HEK293 (cell line): ENCODE measurements around the gene KLHL29.
A peak's percentile ranks its signal among the peaks of the same experiment; 100 is the strongest.

Source experiments
- CTCF ChIA-PET: fragments of 350-600 bp; formaldehyde crosslinking; extraction: SDS; loops from one replicate; lab custom pipeline; 2021; ENCODE audit warnings: antibody characterized with exemption; lab: Yijun Ruan, JAX
- POLR2A ChIA-PET: fragments of 300-600 bp; formaldehyde crosslinking; extraction: SDS; loops from one replicate; lab custom pipeline; 2020; ENCODE audit warnings: antibody characterized with exemption, inconsistent platforms; lab: Yijun Ruan, JAX
- H3K27ac ChIP-seq: fragments of 200-500 bp; sonication (Bioruptor generic); 2 replicates; pipeline ENCODE4 v1.5.1; 2014; ENCODE audit warnings: low read depth, low read length, control low read depth, inconsistent platforms; ENCODE audit errors: extremely low read depth
- H3K36me3 ChIP-seq, 2 experiments: fragments of 200-500 bp in 1 of 2; sonication (Bioruptor generic) in 1 of 2; 1 replicate in 1 of 2; 2 replicates in 1 of 2; pipeline ENCODE4 v1.5.1; 2014 to 2017; ENCODE audit warnings: inconsistent platforms in 2 of 2, low read length in 2 of 2; ENCODE audit not compliant: control insufficient read depth in 2 of 2, insufficient read depth in 1 of 2
- H3K4me1 ChIP-seq: fragments of 200-500 bp; sonication (Bioruptor generic); 2 replicates; pipeline ENCODE4 v1.5.1; 2014; ENCODE audit warnings: mild to moderate bottlenecking, low read length, inconsistent platforms; ENCODE audit not compliant: control insufficient read depth, insufficient read depth
- H3K4me3 ChIP-seq: 2 replicates; pipeline ENCODE4 v1.5.1; 2011; ENCODE audit warnings: low read depth, mild to moderate bottlenecking, control low read depth, low read length, moderate library complexity
- H3K9me3 ChIP-seq: fragments of 200-500 bp; sonication (Bioruptor generic); 2 replicates; pipeline ENCODE4 v1.5.1; 2014; ENCODE audit warnings: low read depth, low read length, inconsistent platforms; ENCODE audit not compliant: control insufficient read depth, insufficient read depth
- HIC1 ChIP-seq: fragments of 450-650 bp; formaldehyde crosslinking; IDR thresholded peaks from 2 replicates; pipeline ENCODE4 v1.5.1; 2016; ENCODE audit warnings: missing biosample characterization, missing genetic modification characterization
- MYNN ChIP-seq: fragments of 450-650 bp; formaldehyde crosslinking; IDR thresholded peaks from 2 replicates; pipeline ENCODE4 v1.5.1; 2016; ENCODE audit warnings: missing biosample characterization, missing genetic modification characterization, borderline replicate concordance
- REST ChIP-seq: fragments of 450-650 bp; formaldehyde crosslinking; IDR thresholded peaks from 2 replicates; pipeline ENCODE4 v1.5.1; 2016; ENCODE audit warnings: missing biosample characterization, missing genetic modification characterization
- YY1 ChIP-seq: fragments of 450-650 bp; formaldehyde crosslinking; IDR thresholded peaks from 2 replicates; pipeline ENCODE4 v1.5.1; 2018; ENCODE audit warnings: missing biosample characterization, missing genetic modification characterization
- ZBTB48 ChIP-seq: fragments of 450-650 bp; formaldehyde crosslinking; IDR thresholded peaks from 2 replicates; pipeline ENCODE4 v1.5.1; 2016; ENCODE audit warnings: missing biosample characterization, missing genetic modification characterization
- ZEB2 ChIP-seq: fragments of 450-650 bp; formaldehyde crosslinking; IDR thresholded peaks from 2 replicates; pipeline ENCODE4 v1.5.1; 2016; ENCODE audit warnings: missing biosample characterization, missing genetic modification characterization
- ZFP41 ChIP-seq: fragments of 450-650 bp; formaldehyde crosslinking; IDR thresholded peaks from 2 replicates; pipeline ENCODE4 v1.5.1; 2016; ENCODE audit warnings: missing biosample characterization, missing genetic modification characterization, borderline replicate concordance
- ZIC2 ChIP-seq: fragments of 450-650 bp; formaldehyde crosslinking; IDR thresholded peaks from 2 replicates; pipeline ENCODE4 v1.5.1; 2016; ENCODE audit warnings: missing biosample characterization, missing genetic modification characterization
- ZNF10 ChIP-seq: fragments of 450-650 bp; formaldehyde crosslinking; IDR thresholded peaks from 2 replicates; pipeline ENCODE4 v1.5.1; 2017; ENCODE audit warnings: missing biosample characterization, missing genetic modification characterization
- ZNF140 ChIP-seq: fragments of 450-650 bp; formaldehyde crosslinking; IDR thresholded peaks from 2 replicates; pipeline ENCODE4 v1.5.1; 2016; ENCODE audit warnings: missing biosample characterization, missing genetic modification characterization
- ZNF174 ChIP-seq: fragments of 450-650 bp; formaldehyde crosslinking; IDR thresholded peaks from 2 replicates; pipeline ENCODE4 v1.5.0; 2017; ENCODE audit warnings: missing biosample characterization, mild to moderate bottlenecking, missing genetic modification characterization
- ZNF184 ChIP-seq: fragments of 450-650 bp; IDR thresholded peaks from 2 replicates; pipeline ENCODE4 v1.5.1; 2018; ENCODE audit warnings: missing biosample characterization, mild to moderate bottlenecking, missing genetic modification characterization
- ZNF202 ChIP-seq: fragments of 450-650 bp; formaldehyde crosslinking; IDR thresholded peaks from 2 replicates; pipeline ENCODE4 v1.5.1; 2016; ENCODE audit warnings: missing biosample characterization, missing genetic modification characterization, borderline replicate concordance
- ZNF214 ChIP-seq: fragments of 450-650 bp; formaldehyde crosslinking; IDR thresholded peaks from 2 replicates; pipeline ENCODE4 v1.5.1; 2017; ENCODE audit warnings: missing biosample characterization, mild to moderate bottlenecking, missing genetic modification characterization, borderline replicate concordance
- ZNF23 ChIP-seq: fragments of 450-650 bp; formaldehyde crosslinking; IDR thresholded peaks from 2 replicates; pipeline ENCODE4 v1.5.1; 2016; ENCODE audit warnings: missing biosample characterization, missing genetic modification characterization, borderline replicate concordance
- ZNF239 ChIP-seq: fragments of 450-650 bp; formaldehyde crosslinking; IDR thresholded peaks from 2 replicates; pipeline ENCODE4 v1.5.1; 2016; ENCODE audit warnings: missing biosample characterization, missing genetic modification characterization
- ZNF24 ChIP-seq: fragments of 450-650 bp; formaldehyde crosslinking; IDR thresholded peaks from 2 replicates; pipeline ENCODE4 v1.5.1; 2016; ENCODE audit warnings: missing biosample characterization, missing genetic modification characterization
- ZNF26 ChIP-seq: fragments of 450-650 bp; formaldehyde crosslinking; IDR thresholded peaks from 2 replicates; pipeline ENCODE4 v1.5.1; 2016; ENCODE audit warnings: missing biosample characterization, missing genetic modification characterization
- ZNF341 ChIP-seq: fragments of 450-650 bp; formaldehyde crosslinking; IDR thresholded peaks from 2 replicates; pipeline ENCODE4; 2016; ENCODE audit warnings: low read depth, missing biosample characterization, missing genetic modification characterization
- ZNF585B ChIP-seq: fragments of 450-650 bp; formaldehyde crosslinking; IDR thresholded peaks from 2 replicates; pipeline ENCODE4 v1.5.1; 2016; ENCODE audit warnings: missing biosample characterization, missing genetic modification characterization
- ZNF621 ChIP-seq: fragments of 450-650 bp; formaldehyde crosslinking; IDR thresholded peaks from 2 replicates; pipeline ENCODE4 v1.5.1; 2017; ENCODE audit warnings: missing biosample characterization, missing genetic modification characterization
- ZNF623 ChIP-seq: fragments of 450-650 bp; formaldehyde crosslinking; IDR thresholded peaks from 2 replicates; pipeline ENCODE4 v1.5.1; 2016; ENCODE audit warnings: missing biosample characterization, missing genetic modification characterization
- ZNF639 ChIP-seq: fragments of 450-650 bp; formaldehyde crosslinking; IDR thresholded peaks from 2 replicates; pipeline ENCODE4 v1.5.1; 2016; ENCODE audit warnings: missing biosample characterization, missing genetic modification characterization
- ZNF707 ChIP-seq: fragments of 450-650 bp; formaldehyde crosslinking; IDR thresholded peaks from 2 replicates; pipeline ENCODE4 v1.5.1; 2016; ENCODE audit warnings: missing biosample characterization, missing genetic modification characterization

KLHL29 gene

GRCh38 chr2:23418461-23418911 lies 33.5 kb downstream of the KLHL29 start (continued):
- no peak for TF ChIP-seq ZNF26 (tag by site-specific recombination)
- TF ChIP-seq HIC1 (tag by site-specific recombination) = no peak
- TF ChIP-seq ZNF202 (tag by site-specific recombination) = no peak
- TF ChIP-seq ZNF214 (tag by site-specific recombination) = no peak
- TF ChIP-seq ZEB2 (tag by site-specific recombination) = no peak
- TF ChIP-seq ZNF184 = no peak
- no peak for TF ChIP-seq ZBTB48 (tag by site-specific recombination)
- no peak for TF ChIP-seq ZNF23 (tag by site-specific recombination)
- no peak for TF ChIP-seq YY1 (tag by site-specific recombination)
- TF ChIP-seq, all 188 proteins: peak for 0

- H3K27ac ChIP-seq = no peak overlapping the region
- POLR2A ChIA-PET = no interaction called here
- no peaks in the 10 kb centered on the region; a peak in 1 of 3 replicates for H3K36me3 ChIP-seq
- no peaks in the 10 kb centered on the region for H3K4me1 ChIP-seq
- H3K4me3 ChIP-seq = no peak overlapping the region
- no peak for TF ChIP-seq ZNF140 (tag by site-specific recombination)
- TF ChIP-seq ZNF707 = no peak
- TF ChIP-seq ZIC2 = peak; percentile 52
- TF ChIP-seq, all 188 proteins: peak for 1
- CTCF ChIA-PET = no interaction called here
- H3K9me3 ChIP-seq = no peaks in the 10 kb centered on the region
These were observed 34.5 kb downstream of the KLHL29 start for GRCh38 chr2:23419171-23420090.

- POLR2A ChIA-PET = no interaction called here
- CTCF ChIA-PET = no interaction called here
- H3K9me3 ChIP-seq = no peaks in the 10 kb centered on the region
- no peak overlapping the region for H3K27ac ChIP-seq
- no peaks in the 10 kb centered on the region for H3K4me1 ChIP-seq
- no peak overlapping the region for H3K4me3 ChIP-seq
- H3K36me3 ChIP-seq = no peaks in the 10 kb centered on the region; a peak in 1 of 3 replicates
- TF ChIP-seq ZNF621 (tag by site-specific recombination) (no peak), MYNN (tag by site-specific recombination) (no peak), ZFP41 (no peak), ZNF623 (no peak), ZNF239 (tag by site-specific recombination) (no peak), ZNF10 (no peak), ZNF341 (tag by site-specific recombination) (no peak), ZNF585B (no peak), REST (tag by site-specific recombination) (no peak), ZNF639 (tag by site-specific recombination) (no peak), ZNF174 (tag by site-specific recombination) (no peak), ZNF24 (tag by site-specific recombination) (no peak)
These were observed 35.3 kb downstream of the KLHL29 start for GRCh38 chr2:23420091-23420839.
